ENCODE measurements around the gene OR52L1. TPM values are rescaled to one million over a fixed set of nuclear protein-coding genes. Genes with fewer than 3 reads are reported as not detected.

OR52L1 gene
- total RNA-seq (2012; rRNA removed) (not detected in 2 replicates), polyA plus RNA-seq (2012; rRNA removed) (not detected in 2 replicates), Bru-seq, nascent RNA (not detected), BruChase-seq, experiment 1, labeled RNA remaining after a 6-hour chase (not detected), BruChase-seq, experiment 2, labeled RNA remaining after a 2-hour chase (not detected)
- polyA plus RNA-seq (2012; cell fraction: cytosol; rRNA removed) = not detected in 2 replicates
- polyA plus RNA-seq (2012; cell fraction: nucleus; rRNA removed; ENCODE audit: low replicate concordance) = not detected in 2 replicates
- long read RNA-seq = 0 reads

- Histone ChIP-seq H3K14ac (replicated peaks; ENCODE audit: low read depth, low read length) (no peak within 1 kb of the TSS), H4K5ac (ENCODE audit: low read depth, low read length) (no peak within 1 kb of the TSS), H2BK20ac (ENCODE audit: low read depth, low read length) (no peak within 1 kb of the TSS), H4K8ac (ENCODE audit: low read depth in 2 of 2, low read length in 2 of 2) (no peak within 1 kb of the TSS), H2AK5ac (ENCODE audit: low read depth, low read length) (no peak within 1 kb of the TSS), H2AFZ (replicated peaks; ENCODE audit: low read length, poor library complexity) (no peak within 1 kb of the TSS), H3K23ac (ENCODE audit: low read depth, low read length) (no peak within 1 kb of the TSS), H3K4me3 (ENCODE audit: insufficient read depth, low read depth, low read length) (no peak within 1 kb of the TSS), H3K18ac (ENCODE audit: low read depth, low read length) (no peak within 1 kb of the TSS), H4K20me1 (ENCODE audit: insufficient read depth, low read length) (no peaks in the 10 kb centered on the region), H3K9me1 (ENCODE audit: insufficient read depth, low read length) (no peaks in the 10 kb centered on the region), H3K4me2 (ENCODE audit: low read depth, low read length) (no peak within 1 kb of the TSS), H3K9me3 (ENCODE audit: control insufficient read depth, insufficient read depth, low read length) (peaks cover 16% of the 10 kb centered on the region), H2BK120ac (ENCODE audit: low read depth, low read length) (no peak within 1 kb of the TSS), H3K4ac (ENCODE audit: low read depth, low read length) (no peak within 1 kb of the TSS), H3K36me3 (ENCODE audit: control insufficient read depth, insufficient read depth, low read length) (no peaks in the 10 kb centered on the region), H3K79me1 (ENCODE audit: low read depth in 1 of 2, low read length in 2 of 2) (no peaks in the 10 kb centered on the region), H2BK5ac (ENCODE audit: low read depth, low read length, poor library complexity, severe bottlenecking) (no peak within 1 kb of the TSS), H2AK9ac (replicated peaks; ENCODE audit: low read depth, low read length, poor library complexity) (no peak within 1 kb of the TSS), H3K56ac (ENCODE audit: extremely low read depth, insufficient read depth, low read length) (no peak within 1 kb of the TSS), H4K91ac (ENCODE audit: insufficient read depth, low read depth, low read length) (no peak within 1 kb of the TSS), H3K27ac (ENCODE audit: insufficient read depth, low read length) (no peak within 1 kb of the TSS), H2BK15ac (ENCODE audit: low read depth, low read length) (no peak within 1 kb of the TSS), H3K9ac (ENCODE audit: low read depth, low read length) (no peak within 1 kb of the TSS), H3K4me1 (ENCODE audit: control insufficient read depth, insufficient read depth, low read length) (no peaks in the 10 kb centered on the region), H3K27me3 (ENCODE audit: control insufficient read depth, insufficient read depth, low read length) (no peaks in the 10 kb centered on the region)
- CTCF ChIA-PET = no interaction called here
- dilution Hi-C loops (cut with HindIII; ENCODE audit: low sequenced_read_pairs, unreplicated experiment) (no loop called here), in situ Hi-C loops (cut with MboI; ENCODE audit: low sequenced_read_pairs) (no loop called here), intact Hi-C loops (cut with micrococcal nuclease) (no loop called here)
- no TSS peak for BruUV-seq (replicated peaks)
- POLR2A ChIA-PET (ENCODE audit: unreplicated experiment) = no interaction called here
- DNase-seq (no peak), ATAC-seq (ENCODE audit: low read depth) (no peak)
- no peak for TF ChIP-seq BHLHE40 (IDR thresholded peaks at IDR 0.05; ENCODE audit: low read depth, low read length)
- no peak for TF ChIP-seq MAFK (IDR thresholded peaks at IDR 0.05; ENCODE audit: low read depth, low read length)
- no peak for TF ChIP-seq MAZ (IDR thresholded peaks at IDR 0.05; ENCODE audit: borderline replicate concordance, low read depth, low read length)
- TF ChIP-seq CTCF (conservative IDR thresholded peaks at IDR 0.05; ENCODE audit: low read depth, low read length) = no peak
- no peak for TF ChIP-seq FOS (IDR thresholded peaks at IDR 0.05; ENCODE audit: low read depth, low read length)
- WGBS, 2 experiments (ENCODE audit: extremely low coverage in 2 of 2, insufficient read length in 1 of 2) = no CpG with 5 or more reads among the region's 1 CpG
Measured at GRCh38 chr11:5986885-5987284, at the start of gene OR52L1. Gene OR52L1 (minus strand): TSS chr11:5986985. CDS start chr11:5986930, 55 bp downstream.

Data from IMR-90 (cell line).